GM12878 (cell line): Measurements from ENCODE around the gene WDR17. TPM values are rescaled to one million over a fixed set of nuclear protein-coding genes. Genes with fewer than 3 reads are reported as not detected.
A peak's percentile ranks its signal among the peaks of the same experiment; 100 is the strongest.
"Not testable (repeated sequence)": the region's sequence is repeated elsewhere in the genome, so short reads cannot be mapped to it uniquely, and the experiment has no call there.

Experiments used
- ATAC-seq: fragments of 200-7000 bp; cut with Tn5 transposase; 3 replicates; pipeline ENCODE4 v1.9.1; 2020; ENCODE audit warnings: mild to moderate bottlenecking, moderate library complexity
- BruUV-seq: library from RNA; stranded (reverse); fragments of 400-500 nt; replicated peaks from 2 replicates; lab custom pipeline; 2021; lab: Mats Ljungman, UMichigan
- CTCF ChIA-PET: fragments of 300-600 bp; sonication (Branson Sonifier 250); formaldehyde crosslinking; extraction: SDS; loops from one replicate; lab custom pipeline; 2021; ENCODE audit warnings: inconsistent platforms; lab: Yijun Ruan, JAX
- POLR2A ChIA-PET: fragments of 350-600 bp; formaldehyde crosslinking; extraction: SDS; loops from one replicate; lab custom pipeline; 2021; ENCODE audit warnings: inconsistent platforms; lab: Charles Lee
- RAD21 ChIA-PET: fragments of 300-600 bp; sonication (Branson Sonifier 250); formaldehyde crosslinking; loops from one replicate; lab custom pipeline; 2023; ENCODE audit warnings: antibody characterized with exemption; ENCODE audit not compliant: unreplicated experiment; lab: Charles Lee
- SMC1A ChIA-PET: fragments of 300-600 bp; sonication (Branson Sonifier 250); formaldehyde crosslinking; loops from one replicate; lab custom pipeline; 2023; ENCODE audit not compliant: unreplicated experiment, uncharacterized antibody; lab: Charles Lee
- DNase-seq: peaks from one replicate; pipeline ENCODE4 v3.0.0-alpha.2; 2011; ENCODE audit warnings: low read depth, low spot score
- FAIRE-seq: peaks from 3 replicates; lab custom pipeline; 2011; peaks lifted over from hg19 to GRCh38; lab: Jason Lieb, UNC
- H2AFZ ChIP-seq: 2 replicates; pipeline ENCODE4 v1.6.0; 2011; ENCODE audit warnings: low read depth, low read length, control low read depth; ENCODE audit not compliant: control insufficient read depth
- H3K27ac ChIP-seq: 2 replicates; pipeline ENCODE4 v1.5.1; 2011; ENCODE audit warnings: control low read depth; ENCODE audit not compliant: control insufficient read depth, insufficient read depth
- H3K27me3 ChIP-seq, 2 experiments: replicated peaks in 1 of 2; 2 replicates each; pipeline versions ENCODE4 v1.6.0 to v1.6.1; 2011; ENCODE audit warnings: low read length in 1 of 2; ENCODE audit not compliant: control insufficient read depth in 2 of 2, insufficient read depth in 2 of 2
- H3K36me3 ChIP-seq, 2 experiments: 2 replicates each; pipeline ENCODE4 v1.5.1; 2011; ENCODE audit warnings: low read length in 1 of 2; ENCODE audit not compliant: control insufficient read depth in 2 of 2, insufficient read depth in 2 of 2
- H3K4me1 ChIP-seq: 2 replicates; pipeline ENCODE4 v1.6.1; 2011; ENCODE audit warnings: mild to moderate bottlenecking, low read length, moderate library complexity, mixed read lengths; ENCODE audit not compliant: control insufficient read depth, insufficient read depth
- H3K4me2 ChIP-seq: 2 replicates; pipeline ENCODE4 v1.6.0; 2011; ENCODE audit warnings: control low read depth; ENCODE audit not compliant: control insufficient read depth, insufficient read depth
- H3K4me3 ChIP-seq: fragments of 200-600 bp; sonication (generic); 2 replicates; pipeline ENCODE4 v1.5.1; 2016
- H3K79me2 ChIP-seq: 2 replicates; pipeline ENCODE4 v1.6.0; 2011; ENCODE audit warnings: low read length; ENCODE audit not compliant: control insufficient read depth, insufficient read depth
- H3K9ac ChIP-seq: 2 replicates; pipeline ENCODE4 v1.8.0; 2011; ENCODE audit warnings: low read length, control low read depth, mixed read lengths; ENCODE audit not compliant: control insufficient read depth, insufficient read depth
- H3K9me3 ChIP-seq: replicated peaks from 3 replicates; pipeline ENCODE4 v1.5.1; 2011; ENCODE audit warnings: mild to moderate bottlenecking, low read length; ENCODE audit not compliant: control insufficient read depth, insufficient read depth
- H4K20me1 ChIP-seq: 2 replicates; pipeline ENCODE4 v1.6.0; 2011; ENCODE audit not compliant: control insufficient read depth, insufficient read depth
- BRCA1 ChIP-seq: IDR thresholded peaks from 2 replicates; pipeline ENCODE4 v1.6.1; 2011; ENCODE audit warnings: low read depth, low read length, improper control_type of control experiment
- EZH2 ChIP-seq: IDR thresholded peaks from 2 replicates; pipeline ENCODE4 v1.6.1; 2012; ENCODE audit warnings: low read depth, mild to moderate bottlenecking, control low read depth, inconsistent platforms, low read length, borderline replicate concordance; ENCODE audit not compliant: control insufficient read depth
- GATAD2B ChIP-seq: fragments of 450-650 bp; conservative IDR thresholded peaks from 2 replicates; pipeline ENCODE4 v1.6.1; 2017; ENCODE audit warnings: low read depth, mild to moderate bottlenecking, moderate library complexity
- RAD21 ChIP-seq: IDR thresholded peaks from 2 replicates; pipeline ENCODE4 v1.6.1; 2011; ENCODE audit warnings: mild to moderate bottlenecking, low read depth, low read length, moderate library complexity; ENCODE audit not compliant: insufficient read depth
- RELA ChIP-seq: fragments of 450-650 bp; IDR thresholded peaks from 2 replicates; pipeline ENCODE4 v1.8.0; 2014; ENCODE audit warnings: borderline replicate concordance; ENCODE audit not compliant: partially characterized antibody
- TBL1XR1 ChIP-seq: IDR thresholded peaks from 2 replicates; pipeline ENCODE4 v1.6.1; 2012; ENCODE audit warnings: low read depth, low read length, improper control_type of control experiment
- WGBS: methylation state at CpG from one replicate; pipeline ENCODE4 v1.1.6; 2016; ENCODE audit warnings: low lambda C conversion rate; ENCODE audit not compliant: insufficient replicate concordance, insufficient coverage; ENCODE audit errors: missing lambda C conversion rate; 5-methylcytosine and 5-hydroxymethylcytosine counted together
- in situ Hi-C: fragments of 300-500 bp; cut with MboI; formaldehyde crosslinking; loops from 9 replicates; pipeline ENCODE4 v1.14.3; 2018; ENCODE audit warnings: mixed read lengths
- intact Hi-C: fragments of 100-400 bp; cut with micrococcal nuclease; formaldehyde crosslinking; loops from one replicate; pipeline ENCODE4 v1.14.2; 2022; ENCODE audit not compliant: unreplicated experiment
- polyA plus RNA-seq, 11 experiments: library from polyadenylated mRNA; depleted of rRNA in 4 of 11; unstranded in 6 of 11; stranded (reverse) in 5 of 11; fragments of >200 nt; fragmentation: Nextera tagmentation in 4 of 11; fragmentation: Illumina TruSeq in 1 of 11; extraction: Ambion mirVana in 4 of 11; extraction: Trizol in 1 of 11; gene quantifications; 1 replicate in 1 of 11; 2 replicates in 10 of 11; pipeline versions ENCODE4 v1.2.1 to v1.2.3, GENCODE V29; 2011 to 2016; ENCODE audit warnings: inconsistent platforms in 2 of 11, missing spikeins in 2 of 11, low read depth in 1 of 11
- total RNA-seq, 4 experiments: library from RNA; depleted of rRNA in 3 of 4; stranded (reverse); fragments of >200 nt in 3 of 4; fragmentation: Illumina TruSeq in 1 of 4; extraction: Trizol in 1 of 4; gene quantifications; 2 replicates each; pipeline versions ENCODE4 v1.2.1 to v1.2.3, GENCODE V29; 2013 to 2021
- TF ChIP-seq, protein P1 (sequence below): IDR thresholded peaks from 2 replicates; pipeline ENCODE4 v1.6.1; 2011; ENCODE audit warnings: borderline replicate concordance, low read depth, mild to moderate bottlenecking, moderate library complexity, mixed read lengths, low read length; ENCODE audit not compliant: insufficient read depth; ENCODE audit errors: extremely low read length
- TF ChIP-seq, protein P2 (sequence below), 3 experiments: IDR thresholded peaks in 2 of 3; conservative IDR thresholded peaks in 1 of 3; 2 replicates each; pipeline ENCODE4 v1.5.1; 2011; ENCODE audit warnings: low read depth in 3 of 3, low read length in 3 of 3, mild to moderate bottlenecking in 3 of 3, control low read depth in 2 of 3, moderate library complexity in 2 of 3, inconsistent platforms in 1 of 3, mixed read lengths in 1 of 3; ENCODE audit not compliant: control insufficient read depth in 2 of 3, insufficient read depth in 1 of 3; ENCODE audit errors: extremely low read depth in 1 of 3
- TF ChIP-seq, protein P3 (sequence below): fragments of 150-350 bp; IDR thresholded peaks from 2 replicates; pipeline ENCODE4 v1.6.1; 2016; ENCODE audit warnings: low read depth, low read length

Gene WDR17
- total and polyA plus RNA-seq, 10 of the 15 experiments (the other 5 are each of a cell fraction or from before 2014, with no cell fraction given) = 0.43 to 3.8 (median 2.8) TPM

DNA sequence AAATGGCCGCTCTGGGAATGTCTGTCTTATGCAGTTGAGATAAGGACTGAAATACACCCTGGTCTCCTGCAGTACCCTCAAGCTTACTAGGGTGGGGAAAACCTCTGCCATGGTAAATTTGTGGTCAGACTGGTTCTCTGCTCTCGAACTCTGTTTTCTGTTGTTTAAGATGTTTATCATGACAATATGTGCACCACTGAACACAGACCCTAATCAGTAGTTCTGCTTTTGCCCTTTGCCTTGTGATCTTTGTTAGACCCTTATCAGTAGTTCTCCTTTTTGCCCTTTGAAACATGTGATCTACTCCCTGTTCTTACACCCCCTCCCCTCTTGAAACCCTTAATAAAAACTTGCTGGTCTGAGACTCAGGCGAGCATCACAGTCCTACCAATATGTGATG is 146.7 kb downstream of the WDR17 start:
- ATAC-seq, H3K9me3 ChIP-seq, H3K36me3 ChIP-seq, H3K4me2 ChIP-seq, H3K27me3 ChIP-seq, H3K4me3 ChIP-seq, DNase-seq, BruUV-seq, FAIRE-seq, H3K79me2 ChIP-seq, H2AFZ ChIP-seq, RAD21 ChIA-PET, in situ Hi-C loops, H3K9ac ChIP-seq, CTCF ChIA-PET, H3K4me1 ChIP-seq, H4K20me1 ChIP-seq, intact Hi-C loops, H3K27ac ChIP-seq: not testable (repeated sequence)
- ChIA-PET SMC1A (interaction anchor here (1.8 kb wide), 1 partner anchor 8 kb away, joined by 3 read pairs; no protein-coding TSS in a partner anchor), POLR2A (interaction anchor here (0.7 kb wide), 1 partner anchor 14 kb away, joined by 3 read pairs; no protein-coding TSS in a partner anchor)
- WGBS = 49% methylated on average over 3 of the region's 3 CpGs

DNA sequence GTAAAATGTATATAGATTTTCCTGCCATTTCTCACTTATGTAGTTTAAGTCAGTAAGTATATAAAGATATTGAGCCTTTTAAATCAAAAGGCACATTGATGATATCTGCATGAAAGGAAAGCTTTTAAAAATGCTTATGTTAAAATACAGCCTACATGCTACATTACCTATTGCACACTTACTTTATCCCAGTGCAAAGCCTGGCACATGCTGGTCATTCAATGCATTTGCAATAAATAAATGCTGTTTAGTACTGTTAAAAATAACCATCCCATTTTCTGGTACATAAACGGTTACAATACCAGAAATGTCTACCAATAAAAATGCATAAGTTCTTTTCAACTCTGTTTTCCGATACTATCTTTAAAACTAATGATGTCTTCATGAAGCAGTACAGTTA is 151.9 kb downstream of the WDR17 start:
- intact Hi-C loops (no loop called here), in situ Hi-C loops (no loop called here)
- no TSS peak for BruUV-seq
- Histone ChIP-seq H3K79me2 (no peaks in the 10 kb centered on the region), H3K9ac (no peak overlapping the region), H3K9me3 (no peaks in the 10 kb centered on the region), H3K4me1 (no peaks in the 10 kb centered on the region), H3K4me2 (no peak overlapping the region), H2AFZ (no peak overlapping the region), H3K4me3 (no peak overlapping the region), H3K27ac (no peak overlapping the region), H3K36me3 (no peaks in the 10 kb centered on the region), H4K20me1 (no peaks in the 10 kb centered on the region), H3K27me3 (no peaks in the 10 kb centered on the region; a peak in 1 of 4 replicates)
- FAIRE-seq (no peak), DNase-seq (no peak), ATAC-seq (peak; percentile 32; the same call in 1 of the 3 replicates)
- TF ChIP-seq GATAD2B = no peak
- TF ChIP-seq TBL1XR1 = no peak
- TF ChIP-seq, protein P1, sequence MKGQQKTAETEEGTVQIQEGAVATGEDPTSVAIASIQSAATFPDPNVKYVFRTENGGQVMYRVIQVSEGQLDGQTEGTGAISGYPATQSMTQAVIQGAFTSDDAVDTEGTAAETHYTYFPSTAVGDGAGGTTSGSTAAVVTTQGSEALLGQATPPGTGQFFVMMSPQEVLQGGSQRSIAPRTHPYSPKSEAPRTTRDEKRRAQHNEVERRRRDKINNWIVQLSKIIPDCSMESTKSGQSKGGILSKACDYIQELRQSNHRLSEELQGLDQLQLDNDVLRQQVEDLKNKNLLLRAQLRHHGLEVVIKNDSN = no peak
- TF ChIP-seq, protein P2, sequence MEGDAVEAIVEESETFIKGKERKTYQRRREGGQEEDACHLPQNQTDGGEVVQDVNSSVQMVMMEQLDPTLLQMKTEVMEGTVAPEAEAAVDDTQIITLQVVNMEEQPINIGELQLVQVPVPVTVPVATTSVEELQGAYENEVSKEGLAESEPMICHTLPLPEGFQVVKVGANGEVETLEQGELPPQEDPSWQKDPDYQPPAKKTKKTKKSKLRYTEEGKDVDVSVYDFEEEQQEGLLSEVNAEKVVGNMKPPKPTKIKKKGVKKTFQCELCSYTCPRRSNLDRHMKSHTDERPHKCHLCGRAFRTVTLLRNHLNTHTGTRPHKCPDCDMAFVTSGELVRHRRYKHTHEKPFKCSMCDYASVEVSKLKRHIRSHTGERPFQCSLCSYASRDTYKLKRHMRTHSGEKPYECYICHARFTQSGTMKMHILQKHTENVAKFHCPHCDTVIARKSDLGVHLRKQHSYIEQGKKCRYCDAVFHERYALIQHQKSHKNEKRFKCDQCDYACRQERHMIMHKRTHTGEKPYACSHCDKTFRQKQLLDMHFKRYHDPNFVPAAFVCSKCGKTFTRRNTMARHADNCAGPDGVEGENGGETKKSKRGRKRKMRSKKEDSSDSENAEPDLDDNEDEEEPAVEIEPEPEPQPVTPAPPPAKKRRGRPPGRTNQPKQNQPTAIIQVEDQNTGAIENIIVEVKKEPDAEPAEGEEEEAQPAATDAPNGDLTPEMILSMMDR (IDR thresholded peaks at IDR 0.05 in 2 of 3, conservative IDR thresholded peaks at IDR 0.05 in 1 of 3; ENCODE audit: control insufficient read depth in 2 of 3, extremely low read depth in 1 of 3, insufficient read depth in 1 of 3, low read depth in 3 of 3, low read length in 3 of 3) = peak in 1 of 3 experiments; percentile 38; a peak in 2 of 6 replicates
- TF ChIP-seq BRCA1 = no peak
- TF ChIP-seq EZH2 = no peak
- TF ChIP-seq RAD21 = peak; percentile 44; the same call in 1 of the 2 replicates
- TF ChIP-seq RELA = no peak
- TF ChIP-seq, protein P3, sequence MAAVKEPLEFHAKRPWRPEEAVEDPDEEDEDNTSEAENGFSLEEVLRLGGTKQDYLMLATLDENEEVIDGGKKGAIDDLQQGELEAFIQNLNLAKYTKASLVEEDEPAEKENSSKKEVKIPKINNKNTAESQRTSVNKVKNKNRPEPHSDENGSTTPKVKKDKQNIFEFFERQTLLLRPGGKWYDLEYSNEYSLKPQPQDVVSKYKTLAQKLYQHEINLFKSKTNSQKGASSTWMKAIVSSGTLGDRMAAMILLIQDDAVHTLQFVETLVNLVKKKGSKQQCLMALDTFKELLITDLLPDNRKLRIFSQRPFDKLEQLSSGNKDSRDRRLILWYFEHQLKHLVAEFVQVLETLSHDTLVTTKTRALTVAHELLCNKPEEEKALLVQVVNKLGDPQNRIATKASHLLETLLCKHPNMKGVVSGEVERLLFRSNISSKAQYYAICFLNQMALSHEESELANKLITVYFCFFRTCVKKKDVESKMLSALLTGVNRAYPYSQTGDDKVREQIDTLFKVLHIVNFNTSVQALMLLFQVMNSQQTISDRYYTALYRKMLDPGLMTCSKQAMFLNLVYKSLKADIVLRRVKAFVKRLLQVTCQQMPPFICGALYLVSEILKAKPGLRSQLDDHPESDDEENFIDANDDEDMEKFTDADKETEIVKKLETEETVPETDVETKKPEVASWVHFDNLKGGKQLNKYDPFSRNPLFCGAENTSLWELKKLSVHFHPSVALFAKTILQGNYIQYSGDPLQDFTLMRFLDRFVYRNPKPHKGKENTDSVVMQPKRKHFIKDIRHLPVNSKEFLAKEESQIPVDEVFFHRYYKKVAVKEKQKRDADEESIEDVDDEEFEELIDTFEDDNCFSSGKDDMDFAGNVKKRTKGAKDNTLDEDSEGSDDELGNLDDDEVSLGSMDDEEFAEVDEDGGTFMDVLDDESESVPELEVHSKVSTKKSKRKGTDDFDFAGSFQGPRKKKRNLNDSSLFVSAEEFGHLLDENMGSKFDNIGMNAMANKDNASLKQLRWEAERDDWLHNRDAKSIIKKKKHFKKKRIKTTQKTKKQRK = no peak
- POLR2A ChIA-PET = no interaction called here
- RAD21 ChIA-PET = interaction anchor here (0.9 to 1.6 kb wide), 2 partner anchors 103 to 264 kb away, joined by 3 to 5 read pairs; no protein-coding TSS in a partner anchor
- WGBS = 63% methylated on average over 2 of the region's 2 CpGs
- CTCF ChIA-PET = interaction anchor here (1.0 to 1.5 kb wide), 5 partner anchors 12 to 273 kb away, joined by 3 read pairs; no protein-coding TSS in a partner anchor
- SMC1A ChIA-PET = interaction anchor here (1.0 to 1.8 kb wide), 3 partner anchors 21 to 263 kb away, joined by 3 to 5 read pairs (median 3); partner anchors contain the start of gene SPATA4
